Keratinocyte (primary cell): Measurements from ENCODE around the gene CCDC144A. TPM values are rescaled to one million over a fixed set of nuclear protein-coding genes. Genes with fewer than 3 reads are reported as not detected.

Experiments
- DNase-seq: peaks from one replicate; pipeline ENCODE4 v3.0.0-alpha.2; 2011; ENCODE audit warnings: low read depth, missing footprints, low spot score
- FAIRE-seq: peaks from 2 replicates; lab custom pipeline; 2011; peaks lifted over from hg19 to GRCh38; lab: Jason Lieb, UNC
- H2AFZ ChIP-seq: 2 replicates; pipeline ENCODE4 v1.6.0; 2012; ENCODE audit warnings: low read length, control low read depth, inconsistent platforms; ENCODE audit not compliant: control insufficient read depth
- H3K27ac ChIP-seq: 2 replicates; pipeline ENCODE4 v1.5.1; 2011; ENCODE audit warnings: low read length; ENCODE audit not compliant: control insufficient read depth, insufficient read depth
- H3K27me3 ChIP-seq: 3 replicates; pipeline ENCODE4 v1.6.0; 2011; ENCODE audit warnings: low read length; ENCODE audit not compliant: control insufficient read depth, insufficient read depth; ENCODE audit errors: extremely low read depth
- H3K36me3 ChIP-seq, 2 experiments: 2 replicates in 1 of 2; 3 replicates in 1 of 2; pipeline ENCODE4 v1.5.1; 2011; ENCODE audit warnings: low read length in 2 of 2, mild to moderate bottlenecking in 1 of 2; ENCODE audit not compliant: control insufficient read depth in 2 of 2, insufficient read depth in 2 of 2; ENCODE audit errors: extremely low read depth in 1 of 2
- H3K4me1 ChIP-seq: 3 replicates; pipeline ENCODE4 v1.5.1; 2011; ENCODE audit warnings: low read length; ENCODE audit not compliant: control insufficient read depth, insufficient read depth; ENCODE audit errors: extremely low read depth
- H3K4me2 ChIP-seq: 3 replicates; pipeline ENCODE4 v1.6.0; 2011; ENCODE audit warnings: low read depth, low read length; ENCODE audit not compliant: control insufficient read depth, insufficient read depth; ENCODE audit errors: extremely low read depth
- H3K4me3 ChIP-seq, 3 experiments: fragments of 200-600 bp in 1 of 3; sonication (generic) in 1 of 3; 2 replicates in 2 of 3; 3 replicates in 1 of 3; pipeline ENCODE4 v1.5.1; 2011 to 2016; ENCODE audit warnings: low read length in 3 of 3, mild to moderate bottlenecking in 3 of 3, control low read depth in 2 of 3, inconsistent platforms in 1 of 3, low read depth in 1 of 3, mixed read lengths in 1 of 3, mixed run types in 1 of 3, moderate library complexity in 1 of 3; ENCODE audit not compliant: control insufficient read depth in 2 of 3, insufficient read depth in 2 of 3; ENCODE audit errors: extremely low read depth in 1 of 3
- H3K79me2 ChIP-seq: 2 replicates; pipeline ENCODE4 v1.6.0; 2012; ENCODE audit warnings: low read length; ENCODE audit not compliant: control insufficient read depth, insufficient read depth
- H3K9ac ChIP-seq: 3 replicates; pipeline ENCODE4 v1.6.0; 2011; ENCODE audit warnings: low read length; ENCODE audit not compliant: control insufficient read depth, insufficient read depth; ENCODE audit errors: extremely low read depth
- H3K9me1 ChIP-seq: 3 replicates; pipeline ENCODE4 v1.6.0; 2011; ENCODE audit warnings: low read length; ENCODE audit not compliant: control insufficient read depth, insufficient read depth; ENCODE audit errors: extremely low read depth
- H3K9me3 ChIP-seq: 2 replicates; pipeline ENCODE4 v1.5.1; 2012; ENCODE audit warnings: low read depth, low read length; ENCODE audit not compliant: control insufficient read depth
- H4K20me1 ChIP-seq: 3 replicates; pipeline ENCODE4 v1.6.0; 2011; ENCODE audit warnings: low read length; ENCODE audit not compliant: control insufficient read depth, insufficient read depth; ENCODE audit errors: extremely low read depth
- EZH2 ChIP-seq: IDR thresholded peaks from one replicate; pipeline ENCODE4 v1.6.1; 2012; ENCODE audit warnings: inconsistent platforms, mild to moderate bottlenecking, low read length, moderate library complexity
- dilution Hi-C: fragments of 300-500 bp; cut with MboI; formaldehyde crosslinking; loops from one replicate; pipeline ENCODE4 v1.7.0; 2020; ENCODE audit warnings: low sequenced_read_pairs; ENCODE audit not compliant: extremely low pct_ligation_motif_present
- polyA plus RNA-seq, 5 experiments: library from polyadenylated mRNA; depleted of rRNA in 3 of 5; stranded (reverse) in 3 of 5; stranded (forward) in 1 of 5; unstranded in 1 of 5; fragments of >200 nt; gene quantifications; 1 replicate in 1 of 5; 2 replicates in 3 of 5; 3 replicates in 1 of 5; pipeline versions ENCODE4 v1.2.1 to v1.2.3, GENCODE V29; 2011 to 2012; ENCODE audit warnings: missing spikeins in 2 of 5, low read depth in 1 of 5, low replicate concordance in 1 of 5
- TF ChIP-seq, protein P1 (sequence below), 3 experiments: IDR thresholded peaks in 1 of 3; conservative IDR thresholded peaks in 1 of 3; optimal IDR thresholded peaks in 1 of 3; 2 replicates in 2 of 3; 3 replicates in 1 of 3; pipeline versions ENCODE3 to v1.5.1; 2011; ENCODE audit warnings: low read length in 3 of 3, mild to moderate bottlenecking in 3 of 3, moderate library complexity in 2 of 3, control low read depth in 1 of 3, inconsistent platforms in 1 of 3; ENCODE audit not compliant: insufficient read depth in 2 of 3; ENCODE audit errors: extremely low read depth in 1 of 3

CCDC144A gene
- polyA plus RNA-seq, 1 donor (not counting 4 experiments of a cell fraction or from before 2014, with no cell fraction given), result 0.30 TPM

DNA sequence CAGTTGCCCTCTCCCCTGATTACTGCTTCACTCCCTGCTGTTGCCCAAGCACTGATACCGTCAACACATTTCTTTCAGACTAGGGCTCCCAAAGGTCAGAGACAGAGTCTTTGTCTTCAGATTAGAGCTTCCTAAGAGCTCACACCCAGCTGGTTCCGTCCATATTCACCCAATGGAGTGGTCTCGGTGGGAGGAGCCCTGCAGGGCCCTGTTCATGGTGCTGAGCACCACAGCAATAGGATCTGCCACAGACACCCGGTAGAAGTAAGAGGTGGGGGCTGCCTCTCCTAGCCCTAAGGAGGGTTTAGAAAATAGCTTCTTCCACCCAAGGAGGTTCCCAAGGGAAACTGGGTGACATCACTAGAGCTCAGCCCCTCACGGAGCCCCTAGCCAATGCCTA lies 128.3 kb downstream of the CCDC144A start:
- no peak for FAIRE-seq
- dilution Hi-C loops, result no loop called here
- H3K36me3 ChIP-seq, result peaks cover 0 to 2% of the 10 kb centered on the region in 2 experiments

DNA sequence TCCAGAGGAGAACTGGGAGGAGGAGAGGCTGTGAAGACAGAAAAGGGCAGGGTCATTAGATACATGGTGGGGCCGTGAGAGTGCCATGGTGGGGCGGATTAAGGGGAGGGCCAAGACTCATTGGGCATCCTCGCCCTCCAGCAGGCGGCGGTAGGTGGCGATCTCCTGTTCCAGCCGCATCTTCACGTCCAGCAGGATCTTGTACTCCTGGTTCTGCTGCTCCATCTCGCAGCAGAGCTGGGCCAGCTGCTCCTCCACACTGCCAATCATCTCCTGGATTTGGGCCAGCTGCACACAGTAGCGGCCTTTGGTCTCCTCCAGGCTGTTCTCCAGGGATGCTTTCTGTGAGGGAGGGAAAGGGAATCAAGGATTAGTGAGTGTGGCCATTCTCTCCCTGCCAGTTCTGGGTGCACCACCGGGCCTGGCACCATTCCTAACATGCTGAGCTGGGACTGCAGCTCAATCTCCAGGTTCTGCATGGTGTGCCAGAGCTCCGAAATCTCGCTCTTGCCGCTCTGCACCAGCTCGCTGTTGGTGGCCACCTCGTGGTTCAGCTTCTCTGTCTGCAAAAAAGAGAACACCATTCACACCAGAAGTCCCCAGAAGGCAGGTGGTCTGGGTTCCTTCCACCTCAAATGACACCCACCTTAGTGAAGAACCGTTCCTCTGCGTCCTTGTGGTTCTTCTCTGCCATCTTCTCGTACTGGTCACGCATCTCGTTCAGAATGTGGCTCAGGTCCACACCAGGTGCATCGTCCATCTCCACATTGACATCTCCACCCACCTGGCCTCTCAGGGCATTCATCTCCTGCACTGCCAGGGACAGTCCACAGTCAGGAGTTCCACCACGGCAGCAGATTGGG lies 129.0 kb downstream of the CCDC144A start:
- no peaks in the 10 kb centered on the region for H3K9me3 ChIP-seq
- peaks cover 0 to 2% of the 10 kb centered on the region in 2 experiments for H3K36me3 ChIP-seq

More for the DNA sequence above, 128.3 kb downstream of the CCDC144A start:
- Histone ChIP-seq H3K79me2 (no peaks in the 10 kb centered on the region), H3K9me1 (no peaks in the 10 kb centered on the region), H2AFZ (no peak overlapping the region), H3K4me3 (no peak overlapping the region), H3K4me2 (no peak overlapping the region), H3K4me1 (peaks cover 6% of the 10 kb centered on the region), H3K27me3 (no peaks in the 10 kb centered on the region), H3K27ac (no peak overlapping the region), H3K9ac (no peak overlapping the region), H4K20me1 (no peaks in the 10 kb centered on the region), H3K9me3 (no peaks in the 10 kb centered on the region)
- DNase-seq, result no peak
- TF ChIP-seq, protein P1, sequence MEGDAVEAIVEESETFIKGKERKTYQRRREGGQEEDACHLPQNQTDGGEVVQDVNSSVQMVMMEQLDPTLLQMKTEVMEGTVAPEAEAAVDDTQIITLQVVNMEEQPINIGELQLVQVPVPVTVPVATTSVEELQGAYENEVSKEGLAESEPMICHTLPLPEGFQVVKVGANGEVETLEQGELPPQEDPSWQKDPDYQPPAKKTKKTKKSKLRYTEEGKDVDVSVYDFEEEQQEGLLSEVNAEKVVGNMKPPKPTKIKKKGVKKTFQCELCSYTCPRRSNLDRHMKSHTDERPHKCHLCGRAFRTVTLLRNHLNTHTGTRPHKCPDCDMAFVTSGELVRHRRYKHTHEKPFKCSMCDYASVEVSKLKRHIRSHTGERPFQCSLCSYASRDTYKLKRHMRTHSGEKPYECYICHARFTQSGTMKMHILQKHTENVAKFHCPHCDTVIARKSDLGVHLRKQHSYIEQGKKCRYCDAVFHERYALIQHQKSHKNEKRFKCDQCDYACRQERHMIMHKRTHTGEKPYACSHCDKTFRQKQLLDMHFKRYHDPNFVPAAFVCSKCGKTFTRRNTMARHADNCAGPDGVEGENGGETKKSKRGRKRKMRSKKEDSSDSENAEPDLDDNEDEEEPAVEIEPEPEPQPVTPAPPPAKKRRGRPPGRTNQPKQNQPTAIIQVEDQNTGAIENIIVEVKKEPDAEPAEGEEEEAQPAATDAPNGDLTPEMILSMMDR (optimal IDR thresholded peaks at IDR 0.05 in 1 of 3, IDR thresholded peaks at IDR 0.05 in 1 of 3, conservative IDR thresholded peaks at IDR 0.05 in 1 of 3; ENCODE audit: extremely low read depth in 1 of 3, insufficient read depth in 2 of 3, low read length in 3 of 3), result no peak
- no peak for TF ChIP-seq EZH2

More for the DNA sequence above, 129.0 kb downstream of the CCDC144A start:
- H3K79me2 ChIP-seq, result no peaks in the 10 kb centered on the region
- H2AFZ ChIP-seq, result no peak overlapping the region
- H3K4me2 ChIP-seq, result no peak overlapping the region
- no peak overlapping the region for H3K9ac ChIP-seq
- TF ChIP-seq EZH2, result no peak
- TF ChIP-seq, protein P1 (optimal IDR thresholded peaks at IDR 0.05 in 1 of 3, IDR thresholded peaks at IDR 0.05 in 1 of 3, conservative IDR thresholded peaks at IDR 0.05 in 1 of 3; ENCODE audit: extremely low read depth in 1 of 3, insufficient read depth in 2 of 3, low read length in 3 of 3), result no peak
- no peak overlapping the region for H3K4me3 ChIP-seq
- no peaks in the 10 kb centered on the region for H3K27me3 ChIP-seq
- no peaks in the 10 kb centered on the region for H4K20me1 ChIP-seq
- peaks cover 6% of the 10 kb centered on the region for H3K4me1 ChIP-seq
- H3K27ac ChIP-seq, result no peak overlapping the region
- DNase-seq, result no peak
- no peak for FAIRE-seq
- H3K9me1 ChIP-seq, result no peaks in the 10 kb centered on the region
- dilution Hi-C loops, result no loop called here
